HG03571 (cell line): ENCODE results near the gene LRATD1.
"Not testable (repeated sequence)": the region's sequence is repeated elsewhere in the genome, so short reads cannot be mapped to it uniquely, and the experiment has no call there.

Experiments
- ATAC-seq: cut with Tn5 transposase; IDR thresholded peaks from one replicate; pipeline ENCODE4 v1.9.1; 2021; ENCODE audit not compliant: unreplicated experiment

The LRATD1 gene, protein sequence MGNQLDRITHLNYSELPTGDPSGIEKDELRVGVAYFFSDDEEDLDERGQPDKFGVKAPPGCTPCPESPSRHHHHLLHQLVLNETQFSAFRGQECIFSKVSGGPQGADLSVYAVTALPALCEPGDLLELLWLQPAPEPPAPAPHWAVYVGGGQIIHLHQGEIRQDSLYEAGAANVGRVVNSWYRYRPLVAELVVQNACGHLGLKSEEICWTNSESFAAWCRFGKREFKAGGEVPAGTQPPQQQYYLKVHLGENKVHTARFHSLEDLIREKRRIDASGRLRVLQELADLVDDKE

DNA sequence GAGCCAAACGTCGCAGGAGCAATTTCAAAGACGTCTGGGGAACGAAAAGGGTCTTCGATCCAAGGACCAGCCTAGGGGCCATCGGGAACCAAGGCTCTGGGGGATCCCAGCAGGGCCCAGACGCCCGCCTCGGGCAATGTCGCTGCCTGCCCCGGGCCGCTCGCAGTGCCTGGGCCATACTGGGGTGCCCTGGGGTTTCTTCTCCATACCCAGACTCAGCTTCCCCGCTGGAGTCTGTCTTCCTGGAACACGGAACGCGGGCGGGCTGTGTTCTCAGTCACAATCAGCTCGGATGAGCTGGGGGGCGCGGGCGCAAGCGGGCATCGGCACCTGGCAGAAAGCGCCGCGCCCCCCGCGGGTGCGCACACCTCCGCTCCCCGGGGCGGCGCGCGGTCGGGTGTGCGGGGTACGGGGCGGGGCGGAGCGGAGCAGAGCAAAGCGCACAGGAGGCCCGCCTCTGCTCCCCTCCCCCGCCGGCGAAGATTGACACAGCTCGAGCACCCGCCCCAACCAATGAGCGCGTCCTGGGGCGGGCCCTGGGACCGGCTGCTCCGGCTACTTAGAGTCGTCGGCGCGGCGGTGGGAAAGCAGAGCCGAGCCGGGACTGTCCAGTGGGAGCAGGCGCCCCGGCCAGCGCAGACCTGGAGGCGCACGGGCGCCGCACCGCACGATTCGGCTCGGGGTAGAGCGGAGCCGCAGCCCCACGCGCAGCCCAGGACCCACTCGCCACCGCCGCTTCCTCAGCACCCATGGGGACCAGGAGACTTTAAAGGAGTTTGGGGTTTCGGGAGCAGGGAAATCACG, at the start of gene LRATD1:
Gene LRATD1 (plus strand): TSS at position 585 of the 804 bp plus-strand sequence. CDS start 1,263 bp downstream, outside the sequence.
- ATAC-seq = no peak

- ATAC-seq = no peak
Measured at GRCh38 chr2:14583059-14583458, 49.5 kb upstream of the LRATD1 start.

GRCh38 chr2:14583802-14584201, 48.7 kb upstream of the LRATD1 start:
- ATAC-seq = no peak

DNA sequence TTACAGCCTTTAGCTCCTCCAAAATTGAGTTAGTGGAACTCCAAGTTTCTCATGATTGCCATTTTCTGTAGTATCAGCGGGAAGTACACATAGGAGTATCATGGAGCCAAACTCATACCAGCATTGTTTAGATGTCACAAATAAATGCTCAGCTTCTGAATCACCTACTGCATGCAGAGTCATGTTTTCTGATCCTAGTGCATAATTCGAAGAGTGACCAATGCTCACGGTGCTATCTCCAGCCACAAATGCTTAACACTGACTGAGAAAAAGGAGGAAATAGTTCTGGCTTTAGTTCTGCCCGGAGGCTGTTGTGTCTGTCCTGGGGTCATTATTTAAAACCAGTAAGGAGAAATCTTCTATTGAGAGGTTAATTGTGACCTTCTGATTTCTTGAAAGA, 45.4 kb upstream of the LRATD1 start:
- ATAC-seq = no peak

DNA sequence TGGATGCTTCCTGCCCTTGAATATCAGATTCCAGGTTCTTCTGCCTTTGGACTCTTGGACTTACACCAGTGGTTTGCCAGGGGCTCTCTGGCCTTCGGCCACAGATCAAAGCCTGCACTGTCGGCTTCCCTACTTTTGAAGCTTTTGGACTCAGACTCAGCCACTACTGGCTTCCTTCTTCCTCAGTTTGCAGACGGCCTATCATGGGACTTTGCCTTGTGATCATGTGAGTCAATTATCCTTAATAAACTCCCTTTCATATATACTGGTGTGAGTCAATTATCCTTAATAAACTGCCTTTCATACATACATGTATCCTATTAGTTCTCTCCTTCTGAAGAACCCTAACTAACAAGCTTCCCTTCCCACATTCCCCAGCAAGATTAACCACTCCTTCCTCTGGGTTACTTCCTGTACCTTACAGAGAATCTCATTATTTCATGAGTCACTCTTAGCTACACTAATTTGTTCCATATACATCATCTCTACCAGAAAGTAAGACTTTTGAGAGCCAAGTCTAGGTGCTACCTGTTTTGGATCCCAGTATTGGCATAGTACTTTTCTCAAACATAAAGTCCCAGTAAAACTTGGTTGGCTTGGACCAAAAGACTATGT, 31.3 kb upstream of the LRATD1 start:
- no peak for ATAC-seq

- ATAC-seq = no peak
Measured at GRCh38 chr2:14602309-14602708, 30.2 kb upstream of the LRATD1 start.

GRCh38 chr2:14603676-14604075, 28.8 kb upstream of the LRATD1 start:
- ATAC-seq = no peak

GRCh38 chr2:14608245-14608644, 24.3 kb upstream of the LRATD1 start:
- ATAC-seq = no peak

GRCh38 chr2:14614017-14614416, 18.5 kb upstream of the LRATD1 start:
- no peak for ATAC-seq

DNA sequence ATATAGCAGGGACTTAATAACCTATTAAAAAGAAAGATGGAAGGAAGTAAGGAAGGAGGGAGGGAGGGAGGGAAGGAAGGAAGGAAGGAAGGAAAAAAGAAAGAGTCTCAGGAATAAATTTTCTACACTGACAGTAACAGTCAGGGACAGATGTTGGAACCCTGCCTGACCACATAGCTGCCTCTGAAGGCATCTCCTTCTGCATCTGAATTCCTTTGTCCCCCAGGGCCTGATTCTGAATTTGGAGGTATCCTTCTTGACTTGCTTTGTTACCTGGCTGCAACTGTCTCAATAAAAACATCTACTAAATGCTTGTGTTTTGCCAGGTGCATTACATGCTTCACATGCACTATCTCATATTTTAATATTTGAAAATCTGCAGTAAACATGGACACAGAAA, 17.4 kb upstream of the LRATD1 start:
- ATAC-seq = no peak

GRCh38 chr2:14615760-14616159, 16.8 kb upstream of the LRATD1 start:
- ATAC-seq = no peak

DNA sequence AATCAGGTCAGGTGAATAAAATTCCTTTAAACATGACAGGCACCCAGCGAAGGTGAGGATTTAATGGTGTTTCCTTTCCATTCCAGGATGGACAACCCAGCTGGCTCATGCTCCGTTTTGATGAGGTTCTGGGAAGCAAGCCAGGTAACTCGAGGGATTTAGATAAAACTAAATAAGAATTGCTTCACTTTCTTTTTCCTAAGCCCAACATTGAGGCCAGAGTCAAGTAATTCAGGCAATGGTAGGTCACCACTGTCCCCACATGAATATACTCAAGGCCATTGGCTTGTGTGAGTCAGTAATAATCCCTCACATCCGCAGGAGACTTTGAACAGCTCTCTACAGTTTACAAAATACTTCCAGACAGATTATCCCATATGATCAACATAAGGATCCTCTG, 16.2 kb upstream of the LRATD1 start:
- ATAC-seq = no peak

- no peak for ATAC-seq
Measured at GRCh38 chr2:14616950-14617349, 15.6 kb upstream of the LRATD1 start.

DNA sequence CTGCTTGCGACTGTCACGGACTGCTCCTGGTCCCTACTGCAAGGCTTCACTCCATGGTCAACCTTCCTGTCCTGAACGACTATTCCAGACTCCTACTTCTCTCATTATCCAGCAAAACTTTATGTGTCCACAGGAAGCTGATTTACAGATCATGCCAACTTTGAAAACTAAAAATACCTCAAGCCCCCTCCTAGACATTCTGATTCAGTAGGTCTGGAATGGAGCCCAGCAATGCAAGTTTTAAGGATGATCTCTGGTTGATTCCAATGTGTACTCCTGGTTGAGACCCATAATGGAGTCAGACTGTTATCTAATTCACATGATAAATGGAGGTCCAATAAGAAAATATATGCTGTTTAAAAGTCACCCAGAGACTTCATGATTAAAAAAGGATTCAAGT, 13.1 kb upstream of the LRATD1 start:
- ATAC-seq = no peak

- ATAC-seq = no peak
Measured at GRCh38 chr2:14621114-14621513, 11.4 kb upstream of the LRATD1 start.

DNA sequence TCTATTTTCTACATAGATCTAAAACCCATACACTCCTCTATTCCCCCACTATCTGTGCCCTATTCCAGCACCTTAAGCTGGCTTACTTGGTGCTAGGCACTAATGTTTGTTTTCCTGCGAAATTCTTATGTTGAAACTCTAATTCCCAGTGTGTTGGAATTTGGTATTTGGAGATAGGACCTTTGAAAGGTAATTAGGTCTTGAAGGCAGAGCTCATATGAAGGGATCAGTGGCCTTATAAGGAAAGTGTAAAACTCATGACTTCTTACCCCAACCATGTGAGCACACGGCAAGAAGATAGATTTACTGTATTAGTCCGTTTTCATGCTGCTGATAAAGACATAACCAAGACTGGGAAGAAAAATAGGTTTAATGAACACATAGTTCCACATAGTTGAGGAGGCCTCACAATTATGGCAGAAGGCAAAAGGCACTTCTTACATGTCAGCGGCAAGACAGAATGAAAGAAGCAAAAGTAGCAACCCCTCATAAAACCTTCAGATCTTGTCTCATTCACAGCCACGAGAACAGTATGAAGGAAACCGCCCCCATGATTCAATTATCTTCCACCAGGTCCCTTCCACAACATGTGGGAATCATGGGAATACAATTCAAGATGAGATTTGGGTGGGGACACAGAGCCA, 10.5 kb upstream of the LRATD1 start:
- ATAC-seq = no peak

DNA sequence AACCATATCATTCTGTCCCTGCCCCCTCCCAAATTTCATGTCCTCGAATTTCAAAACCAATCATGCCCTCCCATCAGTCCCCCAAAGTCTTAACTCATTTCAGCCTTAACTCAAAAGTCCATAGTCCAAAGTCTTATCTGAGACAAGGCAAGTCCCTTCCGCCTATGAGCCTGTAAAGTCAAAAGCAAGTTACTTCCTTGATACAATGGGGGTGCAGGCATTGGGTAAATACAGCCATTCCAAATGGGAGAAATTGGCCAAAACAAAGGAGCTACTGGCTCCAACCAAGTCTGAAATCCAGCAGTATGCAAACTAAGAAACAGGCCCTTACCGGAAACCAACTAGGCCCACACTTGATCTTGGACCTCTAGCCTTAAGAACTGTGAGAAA, 10.0 kb upstream of the LRATD1 start:
- ATAC-seq = not testable (repeated sequence)

DNA sequence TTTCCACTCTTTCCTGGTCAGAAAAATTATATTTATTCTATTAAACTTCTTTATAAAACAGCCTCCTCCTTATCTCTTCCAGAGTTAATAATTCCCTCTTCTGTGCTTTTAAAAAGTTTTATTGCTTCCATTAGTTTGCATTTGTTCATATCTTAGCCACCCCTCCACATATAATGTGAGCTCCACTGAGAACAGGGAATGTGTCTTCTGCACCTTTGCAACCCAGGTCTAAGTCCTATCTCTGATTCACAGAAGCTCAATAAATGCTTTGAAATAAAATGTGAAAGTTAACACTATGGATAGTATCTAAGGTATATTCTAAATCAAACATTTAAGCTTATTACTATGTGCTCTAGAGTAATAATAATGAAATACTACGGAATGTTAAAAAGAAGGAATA, 9.3 kb upstream of the LRATD1 start:
- no peak for ATAC-seq

- ATAC-seq = no peak
Measured at GRCh38 chr2:14626873-14627272, 5.6 kb upstream of the LRATD1 start.

GRCh38 chr2:14628901-14629300, 3.6 kb upstream of the LRATD1 start:
- no peak for ATAC-seq

- ATAC-seq = no peak
Measured at GRCh38 chr2:14631406-14632040, 994 bp upstream of the LRATD1 start.
